Fibroblast of gingiva (primary cell): ENCODE measurements around the gene MICAL3.
"Not testable (repeated sequence)": the region's sequence is repeated elsewhere in the genome, so short reads cannot be mapped to it uniquely, and the experiment has no call there.

Source experiments
- DNase-seq: peaks from one replicate; pipeline ENCODE4 v3.0.0-alpha.2; 2011; ENCODE audit warnings: low read depth

Gene MICAL3

DNA sequence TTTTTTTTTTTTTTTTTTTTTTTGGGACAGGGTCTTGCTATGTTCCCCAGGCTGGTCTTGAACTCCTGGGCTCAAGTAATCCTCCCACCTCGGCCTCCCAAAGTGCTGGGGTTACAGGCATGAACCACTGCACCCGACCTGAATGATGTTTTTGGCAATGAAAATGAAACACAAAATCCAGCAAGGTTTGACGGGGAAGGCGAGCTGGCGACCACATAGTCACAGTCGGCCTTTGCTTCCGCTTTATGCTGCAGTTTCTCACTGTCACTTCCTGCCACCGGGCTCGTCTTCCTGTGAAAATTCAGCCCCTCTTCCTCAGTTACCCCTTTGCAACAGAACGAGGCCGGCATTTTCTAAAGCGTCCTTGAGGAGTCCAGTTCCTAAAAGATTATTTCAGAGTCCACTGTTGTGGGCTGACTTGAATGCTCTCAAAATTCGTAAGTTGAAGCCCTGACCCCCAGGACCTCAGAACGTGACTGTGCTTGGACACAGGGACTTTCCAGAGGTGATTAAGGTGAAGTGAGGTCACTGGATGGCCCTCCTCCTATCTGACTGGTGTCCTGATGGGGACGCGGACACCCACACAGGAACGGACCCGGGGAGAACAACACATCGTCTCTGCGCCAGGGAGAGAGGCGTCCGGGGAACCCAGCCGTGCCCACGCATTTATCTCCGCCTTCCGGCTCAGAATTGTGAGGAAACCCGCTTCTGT, 247.2 kb downstream of the MICAL3 start:
- DNase-seq = no peak

DNA sequence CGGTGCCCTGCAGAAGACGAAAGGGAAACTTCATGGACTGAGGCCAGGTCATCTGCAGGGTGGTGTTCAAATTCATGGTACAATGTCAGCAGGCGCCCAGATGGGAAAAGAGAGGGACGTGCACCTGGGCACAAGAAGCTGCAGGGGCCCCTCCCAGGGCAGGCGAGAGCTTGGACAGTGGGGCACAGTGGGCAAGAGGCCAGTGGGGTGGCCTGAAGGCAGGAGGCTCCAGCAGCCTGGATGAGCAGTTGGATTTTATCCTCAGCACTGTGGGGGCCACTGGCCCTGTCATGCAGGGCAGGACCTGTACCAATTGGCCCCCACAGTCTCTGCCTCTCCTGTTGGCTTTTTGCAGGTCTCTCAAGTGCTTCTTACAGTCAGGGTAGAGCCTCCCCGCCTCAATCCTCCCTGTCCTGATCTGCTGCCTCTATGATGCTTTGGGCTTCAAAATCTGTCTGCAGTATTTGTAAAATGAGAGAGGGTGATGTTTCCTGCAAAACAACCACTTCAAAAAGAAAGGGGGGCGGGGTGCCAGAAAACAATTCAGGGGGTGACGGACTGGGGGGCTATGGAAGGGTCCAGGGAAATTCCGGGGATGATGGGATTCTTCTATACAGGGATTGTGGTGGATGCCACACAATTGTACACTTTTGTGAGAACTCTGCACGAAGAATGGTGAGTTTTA, 248.4 kb downstream of the MICAL3 start:
- DNase-seq = no peak

DNA sequence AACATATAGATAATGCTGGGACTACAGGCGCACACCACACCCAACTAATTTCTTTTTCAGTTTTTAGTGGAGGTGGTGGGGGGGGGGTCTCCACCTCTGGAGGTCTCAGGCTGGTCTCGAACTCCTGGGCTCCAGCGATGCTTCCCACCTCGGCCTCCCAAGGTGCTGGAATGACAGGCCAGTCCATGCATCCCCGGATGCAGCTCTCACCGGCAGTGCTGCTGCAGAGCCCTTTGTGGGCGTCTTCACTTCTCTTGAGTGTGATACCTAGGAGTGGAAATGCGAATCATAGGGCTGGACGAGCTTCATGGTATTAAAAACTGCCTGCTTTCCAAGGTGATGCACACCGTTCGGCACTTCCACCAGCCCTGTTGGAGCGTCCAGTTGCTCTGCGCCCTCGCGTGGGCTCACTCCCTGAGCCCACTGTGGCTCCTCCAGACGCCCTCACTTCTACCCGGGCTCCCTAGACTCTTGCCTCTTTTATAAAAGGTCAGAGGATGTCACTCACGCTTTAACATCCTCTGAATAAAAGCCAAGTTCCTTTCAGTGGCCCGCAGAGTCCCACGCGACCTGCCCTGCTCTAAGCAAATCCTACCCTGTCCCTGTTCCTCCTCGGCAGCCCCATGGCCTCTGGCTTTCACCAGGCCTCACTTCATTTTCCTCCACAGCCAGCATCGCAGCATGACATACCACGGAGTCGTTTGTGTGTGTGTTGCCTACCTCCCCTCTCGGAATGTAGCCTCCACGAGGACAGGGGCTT, 249.3 kb downstream of the MICAL3 start:
- DNase-seq = no peak

GRCh38 chr22:17774206-17774925, 250.0 kb downstream of the MICAL3 start, which contains the start of gene BID:
TSS of gene BID (minus strand) at chr22:17774469. CDS start at chr22:17750116, 24,353 bp downstream.
- no peak for DNase-seq

DNA sequence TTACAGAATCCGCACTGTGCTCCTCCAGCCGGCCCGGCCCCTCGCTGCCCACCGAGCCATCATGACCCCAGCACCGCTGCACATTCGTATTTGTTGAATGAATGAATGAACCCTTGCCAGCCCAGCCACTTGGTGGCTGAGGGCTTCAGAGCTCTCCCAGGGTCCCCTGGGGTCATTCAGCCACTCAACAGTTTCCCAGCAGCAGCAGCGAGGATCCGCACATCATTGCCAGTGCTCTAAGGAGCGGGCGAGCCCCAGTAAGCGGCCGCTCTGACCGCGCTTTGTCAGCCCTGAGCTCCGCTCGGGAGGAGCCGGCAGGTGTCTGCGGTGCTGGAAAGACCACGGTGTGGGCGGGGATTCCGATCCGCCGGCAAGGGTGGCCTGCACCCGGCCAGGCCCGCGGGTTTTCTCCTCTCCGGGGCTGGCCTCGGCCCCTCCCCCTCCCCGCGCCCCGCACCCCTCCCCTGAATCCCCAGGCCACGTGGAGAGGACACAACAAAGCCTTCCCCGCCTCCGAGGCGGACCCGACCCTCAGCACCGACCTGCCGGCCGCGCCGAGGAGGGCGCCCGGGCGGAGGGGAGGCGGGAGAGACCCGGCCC, 250.7 kb downstream of the MICAL3 start:
- DNase-seq = no peak

GRCh38 chr22:17772958-17773605, 251.3 kb downstream of the MICAL3 start:
- DNase-seq = no peak

DNA sequence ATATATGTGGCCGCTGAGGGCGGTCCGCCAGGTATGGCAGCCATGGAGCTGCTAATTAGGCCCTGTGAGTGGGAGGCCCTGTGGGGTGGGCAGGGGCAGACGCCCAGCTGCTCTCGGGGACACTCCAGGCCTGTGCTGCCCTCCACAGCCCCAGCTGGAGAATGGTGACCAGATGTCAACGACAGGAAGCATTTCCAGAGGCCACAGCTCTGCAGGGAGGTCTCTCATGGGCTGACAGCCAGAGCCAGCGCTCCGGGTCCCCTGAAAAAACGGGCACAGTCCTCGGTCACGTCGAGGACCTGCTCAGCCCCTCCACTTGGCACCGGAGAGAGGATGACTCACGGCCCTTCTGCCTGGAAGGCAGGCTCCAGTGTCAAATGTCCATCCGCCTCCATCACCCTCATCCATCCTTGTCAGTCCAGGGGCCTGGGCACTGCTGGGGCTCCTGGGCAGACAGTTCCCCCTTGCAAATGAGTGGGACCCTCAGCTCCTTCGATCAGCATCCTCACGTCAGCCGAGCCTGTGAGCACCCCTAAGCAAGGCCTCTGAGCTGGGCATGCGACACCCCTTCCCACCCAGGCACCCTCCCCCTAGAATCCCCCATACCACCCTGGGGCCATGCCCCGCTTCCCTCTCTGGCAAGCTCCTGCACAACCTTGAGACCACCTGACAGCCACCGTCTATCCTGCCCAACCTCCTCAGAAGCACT, 252.0 kb downstream of the MICAL3 start:
- peak; percentile 34 for DNase-seq

DNA sequence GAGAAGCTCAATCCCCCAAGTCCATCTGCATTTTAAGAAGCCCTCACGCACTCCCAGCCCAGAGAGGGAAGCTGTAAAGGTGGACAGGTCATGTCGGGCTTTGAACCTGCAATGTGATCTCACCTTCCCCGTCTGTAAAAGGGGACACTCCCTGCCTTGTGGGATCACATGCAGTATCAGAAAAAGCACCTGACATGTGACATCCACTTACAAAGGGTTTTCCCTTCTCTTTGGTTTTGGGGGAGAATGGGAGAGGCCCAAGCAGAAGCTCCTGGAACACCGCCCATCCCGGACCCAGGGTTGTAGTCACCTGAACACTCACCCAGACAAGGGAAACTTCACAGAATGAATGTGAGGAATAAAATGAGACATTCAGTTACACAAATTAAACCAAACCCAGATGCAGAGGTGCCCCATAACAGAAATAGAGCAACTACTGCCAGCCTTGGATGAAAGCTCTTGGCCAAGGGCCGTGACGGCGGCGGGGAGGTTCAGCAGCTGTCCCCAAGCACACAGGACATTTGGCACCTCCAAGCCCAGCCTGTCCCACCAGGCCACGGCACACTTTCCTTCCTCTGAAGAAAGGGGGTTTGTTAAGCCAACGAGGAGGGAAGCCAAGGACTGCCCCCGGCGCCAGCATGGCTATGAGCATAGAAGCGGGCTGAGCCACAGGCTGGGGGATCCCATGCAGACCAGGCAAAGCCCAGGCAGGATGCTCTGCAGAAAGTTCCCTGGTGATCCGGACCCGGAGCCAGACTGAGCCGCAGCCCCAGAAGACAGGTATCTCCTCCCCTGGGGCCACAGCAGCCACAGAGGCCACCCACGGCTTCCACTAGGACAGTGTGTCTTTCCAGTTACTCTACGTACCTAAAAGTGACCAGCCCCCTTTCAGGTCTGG, 253.9 kb downstream of the MICAL3 start:
- no peak for DNase-seq

DNA sequence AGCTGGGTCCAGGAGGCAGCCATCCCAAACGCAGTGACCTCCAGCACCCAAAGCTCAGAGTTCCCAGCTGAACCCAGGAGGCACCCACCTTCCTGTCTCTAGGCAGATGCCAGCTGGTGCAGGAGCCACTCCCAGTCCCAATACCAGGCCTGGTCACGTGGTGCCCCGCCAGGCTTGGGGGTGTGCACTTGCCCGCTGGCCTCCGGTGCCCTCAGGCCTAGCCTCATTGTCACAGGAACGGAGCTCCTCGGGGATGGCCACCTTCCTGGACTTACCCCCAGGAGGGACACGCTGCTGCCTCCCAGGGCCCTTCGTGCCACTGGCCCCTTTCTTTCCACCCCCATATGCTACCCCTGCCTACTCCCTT, 254.7 kb downstream of the MICAL3 start:
- no peak for DNase-seq

DNA sequence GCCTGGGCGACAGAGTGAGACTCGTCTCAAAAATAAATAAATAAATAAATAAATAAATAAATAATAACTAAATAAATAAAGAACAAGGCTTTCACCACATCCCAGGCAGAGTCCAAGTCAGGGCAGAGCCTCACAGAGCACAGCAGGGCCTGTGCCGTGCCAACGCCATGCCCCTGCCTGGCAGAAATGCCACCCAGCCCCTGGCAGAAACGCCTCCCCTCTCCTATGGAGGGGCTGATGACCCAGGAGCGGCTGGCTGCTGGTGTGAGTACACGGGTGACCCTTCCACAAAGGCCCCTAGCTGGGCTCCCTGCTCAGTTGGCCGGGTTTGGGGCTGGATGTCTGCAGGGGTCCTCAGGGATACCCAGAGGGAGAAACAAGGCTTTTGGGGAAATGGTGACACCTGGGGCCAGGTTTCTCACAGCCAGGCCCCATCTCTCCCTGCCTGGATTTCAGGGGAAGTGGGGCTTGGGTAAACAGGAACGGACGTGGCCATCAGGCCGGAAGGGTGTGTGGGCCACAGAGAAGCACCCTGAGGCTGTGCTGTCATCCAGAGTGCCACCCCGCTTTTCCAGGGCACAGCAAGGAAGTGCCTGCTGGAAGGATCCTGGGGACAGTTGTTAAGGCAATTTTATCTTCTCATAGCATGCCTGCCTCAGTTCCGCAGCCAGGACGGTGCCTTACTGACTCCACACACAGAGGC, 255.2 kb downstream of the MICAL3 start:
- DNase-seq = no peak

GRCh38 chr22:17767233-17768065, 256.9 kb downstream of the MICAL3 start:
- DNase-seq = no peak

DNA sequence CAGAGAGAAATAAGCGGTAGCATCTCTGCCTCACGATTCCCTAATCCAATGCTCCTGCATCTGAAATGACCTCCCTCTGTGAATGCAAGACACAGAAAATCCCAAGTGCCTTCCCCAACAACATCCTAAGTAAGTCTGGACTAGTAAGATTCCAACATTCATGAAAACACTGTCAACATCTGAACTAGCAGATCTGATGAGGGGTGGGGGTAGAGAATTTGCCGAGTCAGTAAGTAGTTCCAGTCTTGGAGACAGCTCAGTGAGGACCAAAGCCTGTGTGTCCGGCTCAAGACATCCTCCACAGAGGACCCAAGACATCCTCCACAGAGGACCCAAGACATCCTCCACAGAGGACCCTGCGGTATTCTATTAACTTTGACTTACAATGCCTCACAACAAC, 259.5 kb downstream of the MICAL3 start:
- DNase-seq = not testable (repeated sequence)

- no peak for DNase-seq
Observed at GRCh38 chr22:17764036-17764435, 260.3 kb downstream of the MICAL3 start.

GRCh38 chr22:17763442-17763841, 260.9 kb downstream of the MICAL3 start:
- not testable (repeated sequence) for DNase-seq

GRCh38 chr22:17761138-17761488, 263.2 kb downstream of the MICAL3 start:
- no peak for DNase-seq

DNA sequence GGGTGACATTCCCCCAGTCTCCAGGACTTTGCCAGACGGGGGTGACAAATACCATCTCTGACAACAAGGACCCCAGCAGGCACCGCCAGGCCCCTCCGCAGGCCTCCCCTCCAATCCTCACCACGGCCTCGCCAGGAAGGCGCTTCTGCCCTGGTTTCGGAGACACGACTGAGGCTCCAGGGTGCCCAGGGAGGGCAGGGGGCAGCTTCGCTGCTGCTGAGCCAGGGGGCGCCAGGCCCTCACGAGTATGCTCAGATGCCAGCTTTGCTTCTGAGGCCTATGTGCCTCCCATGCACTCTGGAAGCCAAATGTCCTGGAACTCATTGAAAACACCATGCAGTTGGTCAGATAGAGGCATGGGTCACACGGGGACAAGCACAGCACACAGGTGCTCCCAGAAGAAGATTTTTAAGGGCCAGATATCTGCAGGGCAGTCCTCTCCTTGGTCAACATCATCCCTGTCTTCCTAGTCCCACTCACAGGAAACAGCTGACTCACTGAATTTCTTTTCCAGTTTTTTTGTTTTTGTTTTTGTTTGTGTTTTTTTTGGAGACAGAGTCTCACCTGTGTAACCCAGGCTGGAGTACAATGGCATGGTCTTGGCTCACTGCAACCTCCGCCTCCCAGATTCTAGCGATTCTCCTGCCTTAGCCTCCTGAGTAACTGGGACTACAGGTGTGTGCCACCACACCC, 270.0 kb downstream of the MICAL3 start:
- DNase-seq = no peak

DNA sequence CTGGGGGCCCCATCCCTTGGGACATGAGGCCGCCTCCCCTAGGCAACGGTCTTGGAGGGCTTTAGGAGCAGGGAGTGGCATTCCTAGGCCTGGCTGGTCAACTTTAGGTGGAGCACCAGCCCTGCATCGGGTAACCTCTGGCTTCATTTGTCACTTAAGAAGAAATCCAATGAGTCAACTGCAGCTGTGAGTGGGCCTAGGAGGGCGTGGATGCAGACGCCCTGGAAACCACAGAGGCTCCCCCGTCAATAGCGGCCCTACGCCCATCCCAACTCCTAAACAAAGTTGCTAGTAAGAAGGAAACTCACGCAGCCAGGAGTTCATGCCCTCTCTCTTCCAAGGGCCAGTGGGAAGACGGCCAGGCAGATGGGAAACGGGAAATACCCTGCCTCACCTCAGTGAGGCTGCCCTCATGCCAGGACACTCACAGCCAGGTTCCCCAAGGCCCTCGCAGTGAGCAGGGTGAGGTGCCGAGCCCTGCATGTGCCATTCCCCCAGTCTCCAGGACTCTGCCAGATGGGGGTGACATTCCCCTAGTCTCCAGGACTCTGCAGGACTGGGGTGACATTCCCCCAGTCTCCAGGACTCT, 270.9 kb downstream of the MICAL3 start:
- DNase-seq = no peak
